ENCODE data around the gene TAF10. TPM values are rescaled to one million over a fixed set of nuclear protein-coding genes. Genes with fewer than 3 reads are reported as not detected.

TAF10 gene
- total and polyA plus RNA-seq, 2 of the 13 experiments (the other 11 are each of a cell fraction or from before 2014, with no cell fraction given), result 71.3 to 134 TPM

GRCh38 chr11:6655020-6655789, 43.2 kb upstream of the TAF10 start:
- H3K4me3 ChIP-seq (replicated peaks in 1 of 3; ENCODE audit: insufficient read depth in 1 of 3, low read depth in 2 of 3, low read length in 3 of 3), result peak overlapping the region in 1 of 3 experiments; percentile 37; a peak in 2 of 6 replicates
- POLR2A ChIA-PET, result no interaction called here
- ATAC-seq, result peak; percentile 73
- TF ChIP-seq NCOA2 (CRISPR knock-in tag; IDR thresholded peaks at IDR 0.05) (no peak), SKIL (CRISPR knock-in tag; IDR thresholded peaks at IDR 0.05; ENCODE audit: borderline replicate concordance) (0 out of 2 replicates have a peak, but pooled peaks have one; percentile 42), RNF2 (conservative IDR thresholded peaks at IDR 0.05; ENCODE audit: low read depth) (no peak), CSRNP1 (CRISPR knock-in tag; IDR thresholded peaks at IDR 0.05) (no peak), MEF2D (CRISPR knock-in tag; IDR thresholded peaks at IDR 0.05) (no peak), ZNF687 (CRISPR knock-in tag; IDR thresholded peaks at IDR 0.05) (peak; percentile 39), KDM6A (CRISPR knock-in tag; IDR thresholded peaks at IDR 0.05; ENCODE audit: low read depth) (no peak), MTF2 (CRISPR knock-in tag; IDR thresholded peaks at IDR 0.05; ENCODE audit: borderline replicate concordance) (peak; percentile 79; the same call in 1 of the 2 replicates)
- TF ChIP-seq, protein P1, sequence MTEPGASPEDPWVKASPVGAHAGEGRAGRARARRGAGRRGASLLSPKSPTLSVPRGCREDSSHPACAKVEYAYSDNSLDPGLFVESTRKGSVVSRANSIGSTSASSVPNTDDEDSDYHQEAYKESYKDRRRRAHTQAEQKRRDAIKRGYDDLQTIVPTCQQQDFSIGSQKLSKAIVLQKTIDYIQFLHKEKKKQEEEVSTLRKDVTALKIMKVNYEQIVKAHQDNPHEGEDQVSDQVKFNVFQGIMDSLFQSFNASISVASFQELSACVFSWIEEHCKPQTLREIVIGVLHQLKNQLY (CRISPR knock-in tag; IDR thresholded peaks at IDR 0.05), result no peak

More at GRCh38 chr11:6655020-6655789, 43.2 kb upstream of the TAF10 start:
- intact Hi-C loops (cut with micrococcal nuclease; ENCODE audit: unreplicated experiment), result no loop called here
- Histone ChIP-seq H3K4me2 (ENCODE audit: low read depth, low read length) (peak overlapping the region; percentile 53), H2AFZ (ENCODE audit: low read length) (no peak overlapping the region), H3K36me3 (replicated peaks in 1 of 2; ENCODE audit: control insufficient read depth in 1 of 2, insufficient read depth in 2 of 2, low read length in 2 of 2) (no peaks in the 10 kb centered on the region), H3K9me3 (ENCODE audit: low read length) (no peaks in the 10 kb centered on the region), H3K27me3 (ENCODE audit: control insufficient read depth in 1 of 2, insufficient read depth in 2 of 2, low read length in 2 of 2) (peaks cover 15 to 85% of the 10 kb centered on the region in 2 experiments), H3K9ac (ENCODE audit: insufficient read depth, low read depth, low read length) (no peak overlapping the region), H3K27ac (ENCODE audit: extremely low read length, insufficient read depth, low read length) (no peak overlapping the region), H3K4me1 (ENCODE audit: insufficient read depth, low read length) (peaks cover 12% of the 10 kb centered on the region), H4K20me1 (ENCODE audit: insufficient read depth, low read length) (no peaks in the 10 kb centered on the region), H3K79me2 (ENCODE audit: insufficient read depth, low read length) (no peaks in the 10 kb centered on the region)
- CTCF ChIA-PET (ENCODE audit: low intra/inter-chr PET ratio, low total read pairs), result no interaction called here
- BruUV-seq (replicated peaks), result no TSS peak
- 14% methylated on average over 8 of the region's 84 CpGs for WGBS (ENCODE audit: low lambda C conversion rate)
- no peak for DNase-seq (ENCODE audit: low spot score)
- in situ Hi-C loops (cut with HindIII; ENCODE audit: extremely low pct_ligation_motif_present, low pct_unique_long_range_greater_than_20kb), result no loop called here
- FAIRE-seq, result no peak

All from HepG2 (cell line).